Esophagus (tissue), 2 donors: ENCODE measurements around the gene MAPKAPK2. TPM values are rescaled to one million over a fixed set of nuclear protein-coding genes. Genes with fewer than 3 reads are reported as not detected.

ENCODE experiments used
- H3K27ac ChIP-seq, 2 donors: one replicate each; pipeline ENCODE4 v1.5.1; 2013; ENCODE audit warnings: low read depth in 2 of 2, mild to moderate bottlenecking in 2 of 2, inconsistent platforms in 1 of 2, low read length in 1 of 2, moderate library complexity in 1 of 2
- H3K27me3 ChIP-seq, 2 donors: one replicate each; pipeline ENCODE4 v1.6.1; 2013; ENCODE audit warnings: low read length in 2 of 2, control low read depth in 1 of 2, mild to moderate bottlenecking in 1 of 2; ENCODE audit not compliant: insufficient read depth in 2 of 2, control insufficient read depth in 1 of 2
- H3K36me3 ChIP-seq, 2 donors: one replicate each; pipeline ENCODE4 v1.6.1; 2013; ENCODE audit warnings: low read length in 1 of 2; ENCODE audit not compliant: control insufficient read depth in 2 of 2, insufficient read depth in 2 of 2
- H3K4me1 ChIP-seq, 2 donors: one replicate each; pipeline ENCODE4 v1.6.1; 2013; ENCODE audit warnings: low read length in 1 of 2; ENCODE audit not compliant: control insufficient read depth in 2 of 2, insufficient read depth in 2 of 2
- H3K4me3 ChIP-seq, 2 donors: one replicate each; pipeline ENCODE4 v1.5.1; 2013; ENCODE audit warnings: low read length in 2 of 2, mild to moderate bottlenecking in 2 of 2, low read depth in 1 of 2, moderate library complexity in 1 of 2
- H3K9me3 ChIP-seq, 2 donors: one replicate each; pipeline ENCODE4 v1.6.1; 2013; ENCODE audit warnings: mild to moderate bottlenecking in 2 of 2, low read depth in 1 of 2, low read length in 1 of 2, moderate library complexity in 1 of 2; ENCODE audit not compliant: control insufficient read depth in 2 of 2, insufficient read depth in 1 of 2
- WGBS, 2 donors: extraction: QIAGEN DNeasy Blood & Tissue Kit; methylation state at CpG; one replicate each; pipeline ENCODE4 v1.1.7; 2013; 5-methylcytosine and 5-hydroxymethylcytosine counted together
- polyA plus RNA-seq, 2 donors: library from polyadenylated mRNA; stranded (reverse); fragments of 200-250 nt; gene quantifications; one replicate each; pipeline ENCODE4 v1.2.3, GENCODE V29; 2013
- donor health status: healthy with polysubstance abuse.
- donor health status: Bipolar disorder and iron deficiency.

MAPKAPK2 gene
- polyA plus RNA-seq, 2 donors, result 28.0 to 35.1 TPM

DNA sequence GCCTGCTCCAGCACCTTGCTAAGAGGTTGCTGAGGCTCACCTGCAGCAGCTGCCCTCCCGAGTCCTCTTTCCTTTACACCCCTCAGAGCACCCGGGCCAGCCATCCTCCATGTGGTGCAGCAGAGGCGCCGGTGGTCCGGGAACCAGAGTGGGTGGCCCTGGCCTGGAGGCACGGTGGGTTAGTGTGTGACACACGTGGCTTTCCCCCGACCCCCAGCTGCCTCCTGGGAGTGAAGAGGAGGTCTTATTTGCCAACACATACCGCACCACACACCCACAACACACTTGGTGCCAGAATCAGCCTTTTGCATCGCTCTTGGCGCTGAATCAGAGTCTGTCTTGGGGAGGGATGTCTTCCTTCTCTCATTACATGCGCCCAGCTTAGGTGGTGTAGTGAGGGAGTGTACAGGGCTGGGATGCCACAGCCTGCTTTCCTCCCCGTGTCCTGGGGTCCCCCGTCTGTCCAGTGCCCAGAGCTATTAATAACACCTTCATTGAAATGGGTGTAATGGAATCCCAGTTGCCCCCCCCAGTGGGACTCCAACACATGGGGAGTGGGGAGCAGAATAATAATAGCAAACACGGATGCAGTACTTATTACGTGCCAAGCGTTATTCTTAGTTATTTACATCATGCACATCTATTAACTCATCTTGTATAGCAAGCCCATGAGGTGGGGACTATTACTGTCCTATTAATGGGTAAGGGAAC is 38.2 kb downstream of the MAPKAPK2 start:
- whole genome bisulfite sequencing, 2 donors, result 70 to 74% methylated on average over 17 of the region's 17 CpGs

DNA sequence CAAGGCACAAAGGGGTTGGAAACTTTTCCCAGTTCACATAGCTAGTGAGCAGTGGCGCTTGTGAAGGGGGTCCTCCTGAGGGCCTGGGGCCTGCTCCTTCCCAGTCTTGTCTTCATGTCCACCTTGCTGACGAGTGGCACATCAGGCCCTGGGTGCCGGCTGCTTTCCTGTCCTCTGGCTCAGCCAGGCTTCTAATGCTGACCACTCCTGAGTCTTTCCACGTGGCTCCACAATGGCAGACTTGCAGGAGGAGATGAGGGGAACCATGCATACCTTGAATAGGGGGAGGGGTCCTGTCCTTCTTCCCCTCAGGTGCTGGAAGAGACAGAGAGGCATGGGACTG is 38.7 kb downstream of the MAPKAPK2 start:
- Histone ChIP-seq H3K4me3 (no peak overlapping the region), H3K27me3 (no peaks in the 10 kb centered on the region), H3K27ac (peak overlapping the region in 1 of 2 donors; percentile 66), H3K4me1 (peaks cover 8 to 21% of the 10 kb centered on the region in 2 donors), H3K36me3 (no peaks in the 10 kb centered on the region), H3K9me3 (no peaks in the 10 kb centered on the region)
- WGBS, 2 donors, result 73 to 78% methylated on average over 4 of the region's 4 CpGs

More for the DNA sequence above, 38.2 kb downstream of the MAPKAPK2 start:
- H3K4me1 ChIP-seq, result peaks cover 8 to 21% of the 10 kb centered on the region in 2 donors
- H3K27me3 ChIP-seq, result no peaks in the 10 kb centered on the region
- no peak overlapping the region for H3K4me3 ChIP-seq
- H3K9me3 ChIP-seq, result no peaks in the 10 kb centered on the region
- no peak overlapping the region for H3K27ac ChIP-seq
- no peaks in the 10 kb centered on the region for H3K36me3 ChIP-seq

DNA sequence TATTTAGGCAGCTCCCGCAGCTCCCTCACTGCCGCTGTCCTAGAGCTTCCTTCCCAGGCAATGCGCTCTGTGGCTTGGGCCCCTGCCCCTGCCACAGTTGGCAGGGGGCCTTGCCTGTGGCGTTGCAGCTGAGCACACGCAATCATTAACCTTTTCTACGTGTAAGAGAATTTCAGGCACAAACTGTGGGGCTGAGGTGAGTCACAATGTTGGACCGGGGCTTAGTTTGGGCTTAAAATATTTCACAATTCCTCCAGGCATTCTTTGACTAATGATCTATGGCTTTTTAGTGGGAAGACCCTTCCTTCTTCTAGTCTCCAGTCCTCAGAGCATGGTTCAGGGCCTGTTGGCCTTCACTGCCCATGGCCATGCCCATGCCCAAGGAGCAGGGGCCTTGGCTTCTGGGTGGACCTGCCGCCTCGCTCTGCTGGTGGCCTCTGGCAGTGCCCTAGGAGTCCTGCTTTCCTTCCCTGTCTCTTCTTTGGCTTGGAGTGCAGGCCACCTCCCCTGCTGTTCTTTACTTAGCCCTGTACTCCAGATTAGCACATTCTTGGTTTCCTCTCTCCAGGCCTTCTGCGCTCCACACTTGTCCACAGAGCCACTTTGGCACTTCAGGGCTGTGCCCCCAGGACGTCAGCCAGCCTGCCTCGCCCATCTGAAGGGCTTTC is 39.2 kb downstream of the MAPKAPK2 start:
- Histone ChIP-seq H3K27ac (peak overlapping the region; percentile 83 to 84), H3K27me3 (no peaks in the 10 kb centered on the region), H3K4me1 (peaks cover 8 to 21% of the 10 kb centered on the region in 2 donors), H3K36me3 (peaks cover 0 to 3% of the 10 kb centered on the region in 2 donors), H3K9me3 (no peaks in the 10 kb centered on the region), H3K4me3 (no peak overlapping the region)
- WGBS, 2 donors, result 35 to 44% methylated on average over 12 of the region's 12 CpGs

DNA sequence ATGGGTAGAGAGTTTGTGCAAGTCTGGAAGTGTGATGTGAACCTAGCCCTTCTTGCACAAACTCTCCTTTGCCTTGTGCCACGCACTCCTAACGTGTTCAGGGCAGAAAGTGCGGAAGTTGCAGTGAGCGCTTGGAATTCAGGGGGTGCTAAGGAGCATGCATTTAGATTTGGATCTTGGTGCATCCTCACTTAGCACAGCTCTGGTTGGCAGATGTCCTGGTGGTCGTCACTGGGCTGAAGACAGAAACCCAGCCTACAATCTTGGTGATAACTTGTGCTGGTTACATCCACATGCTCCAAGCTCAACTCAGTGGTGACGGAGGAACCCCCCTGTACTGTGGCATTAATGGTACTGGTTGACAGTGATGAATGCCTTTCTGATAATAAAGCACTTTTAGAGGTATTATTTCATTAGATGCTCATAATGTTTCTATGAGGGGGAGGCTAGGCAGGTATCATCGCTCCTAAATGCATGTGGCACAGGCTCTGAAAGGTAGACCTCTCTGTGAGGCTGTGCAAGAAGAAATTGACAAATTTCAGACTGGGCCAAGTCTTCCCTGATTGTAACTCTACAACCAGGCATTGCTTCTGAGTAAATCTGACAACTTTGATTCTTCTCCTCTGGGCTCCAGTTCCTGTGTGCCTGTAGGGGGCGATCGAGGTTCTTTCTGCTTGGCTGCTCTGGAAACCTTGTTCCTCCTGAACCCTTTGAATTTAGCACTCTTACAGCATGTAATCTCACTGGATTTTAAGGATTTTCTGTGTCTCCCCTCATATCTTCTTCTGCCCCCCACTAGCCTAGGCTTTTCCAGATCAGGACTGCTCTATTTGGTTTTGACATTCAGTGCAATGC is 40.6 kb downstream of the MAPKAPK2 start:
- Histone ChIP-seq H3K4me1 (peaks cover 7 to 21% of the 10 kb centered on the region in 2 donors), H3K9me3 (no peaks in the 10 kb centered on the region), H3K4me3 (no peak overlapping the region), H3K27ac (no peak overlapping the region), H3K36me3 (peaks cover 4 to 13% of the 10 kb centered on the region in 2 donors), H3K27me3 (no peaks in the 10 kb centered on the region)
- 75 to 78% methylated on average over 9 of the region's 9 CpGs for WGBS, 2 donors

DNA sequence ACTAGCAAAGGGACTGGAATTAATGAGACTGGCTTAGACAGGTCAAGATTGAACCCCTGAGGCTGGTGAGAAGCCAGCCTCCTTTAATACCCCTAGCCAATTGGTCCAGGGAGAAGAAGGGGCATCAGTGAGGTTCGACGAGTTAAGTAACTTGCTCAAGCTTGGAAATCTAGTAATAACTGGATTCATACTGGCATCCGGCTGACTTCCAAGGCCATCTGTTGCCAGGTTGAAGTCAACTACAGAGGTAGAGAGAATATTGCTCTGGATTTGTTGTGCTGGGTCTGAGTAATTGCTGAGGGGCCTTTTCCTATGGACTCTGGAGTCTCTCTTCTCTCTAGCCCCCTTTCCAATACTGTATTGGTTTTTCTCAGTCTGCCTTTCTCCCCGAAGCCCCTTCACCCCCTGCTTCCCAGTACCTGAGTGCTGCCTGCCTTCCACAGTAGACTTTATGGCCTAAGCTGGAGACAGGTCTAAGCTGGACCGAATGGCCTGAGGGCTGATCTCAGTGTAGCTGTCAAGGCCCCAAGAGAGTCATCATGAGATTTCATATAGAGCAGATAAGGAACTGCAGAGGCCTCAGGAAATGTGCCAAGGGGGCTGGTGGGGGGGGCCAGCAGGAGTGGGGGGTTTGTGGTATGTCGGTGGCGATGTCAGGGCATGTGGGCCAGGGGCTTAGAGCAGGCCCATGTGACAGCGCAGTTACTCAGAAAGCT is 43.4 kb downstream of the MAPKAPK2 start:
- Histone ChIP-seq H3K4me3 (no peak overlapping the region), H3K27ac (no peak overlapping the region), H3K4me1 (peaks cover 7 to 17% of the 10 kb centered on the region in 2 donors), H3K36me3 (peaks cover 10 to 40% of the 10 kb centered on the region in 2 donors), H3K27me3 (no peaks in the 10 kb centered on the region), H3K9me3 (no peaks in the 10 kb centered on the region)
- WGBS, 2 donors, result 66 to 80% methylated on average over 8 of the region's 8 CpGs

DNA sequence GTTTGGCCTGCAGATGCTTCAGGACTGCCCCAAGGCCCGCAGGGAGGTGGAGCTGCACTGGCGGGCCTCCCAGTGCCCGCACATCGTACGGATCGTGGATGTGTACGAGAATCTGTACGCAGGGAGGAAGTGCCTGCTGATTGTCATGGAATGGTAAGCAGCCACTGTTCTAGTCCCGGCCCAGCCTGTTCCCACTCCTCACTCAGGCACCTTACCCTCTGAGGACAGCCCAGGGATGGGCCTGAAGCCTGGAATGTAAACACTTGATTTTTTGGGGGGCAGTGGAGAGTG is 43.9 kb downstream of the MAPKAPK2 start:
- Histone ChIP-seq H3K27me3 (no peaks in the 10 kb centered on the region), H3K4me1 (peaks cover 3 to 13% of the 10 kb centered on the region in 2 donors), H3K9me3 (no peaks in the 10 kb centered on the region), H3K27ac (no peak overlapping the region), H3K36me3 (peaks cover 10 to 43% of the 10 kb centered on the region in 2 donors), H3K4me3 (no peak overlapping the region)
- 73 to 78% methylated on average over 9 of the region's 9 CpGs for WGBS, 2 donors

DNA sequence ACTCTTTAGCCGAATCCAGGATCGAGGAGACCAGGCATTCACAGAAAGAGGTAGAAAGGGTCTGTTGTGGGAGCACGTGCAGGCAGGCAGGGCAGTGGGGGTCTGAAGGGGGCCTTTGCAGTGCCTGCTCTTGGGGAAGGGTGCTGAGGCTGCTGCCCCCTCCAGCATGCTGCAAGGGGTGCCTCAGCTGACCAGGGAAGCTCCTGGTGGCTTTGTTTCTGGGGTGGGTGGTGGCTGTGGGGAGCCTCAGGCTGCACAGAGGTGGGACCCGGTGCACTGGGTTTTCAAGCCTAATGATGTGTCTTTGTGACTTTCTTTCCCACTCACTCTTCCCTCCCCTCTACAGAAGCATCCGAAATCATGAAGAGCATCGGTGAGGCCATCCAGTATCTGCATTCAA is 44.3 kb downstream of the MAPKAPK2 start:
- H3K4me1 ChIP-seq, result peaks cover 0 to 9% of the 10 kb centered on the region in 2 donors
- H3K27ac ChIP-seq, result no peak overlapping the region
- H3K36me3 ChIP-seq, result peaks cover 10 to 46% of the 10 kb centered on the region in 2 donors
- no peaks in the 10 kb centered on the region for H3K27me3 ChIP-seq
- no peak overlapping the region for H3K4me3 ChIP-seq
- 94 to 97% methylated on average over 6 of the region's 6 CpGs for WGBS, 2 donors
- H3K9me3 ChIP-seq, result no peaks in the 10 kb centered on the region

DNA sequence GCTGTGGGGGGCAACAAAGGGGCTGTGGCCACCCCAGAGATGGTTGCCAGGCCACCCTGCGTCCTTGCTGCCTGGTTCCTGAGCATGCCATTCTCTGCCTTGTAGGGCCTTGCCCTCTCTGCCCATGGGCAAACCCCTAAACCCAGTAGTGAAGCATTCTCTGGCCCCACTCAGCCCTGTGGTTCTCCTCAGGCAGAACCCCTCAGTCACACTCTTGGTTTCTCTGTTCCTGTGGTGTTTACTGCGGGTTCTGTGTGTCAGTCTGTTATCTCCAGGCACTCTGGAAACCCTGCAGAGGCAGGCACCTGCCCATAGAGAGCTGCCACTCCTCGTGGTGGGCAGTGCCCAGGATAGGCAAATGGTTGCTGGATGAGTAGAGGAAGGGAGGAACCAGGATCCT is 44.8 kb downstream of the MAPKAPK2 start:
- WGBS, 2 donors, result 91 to 96% methylated on average over 3 of the region's 3 CpGs
- H3K27ac ChIP-seq, result no peak overlapping the region
- H3K4me1 ChIP-seq, result peaks cover 0 to 6% of the 10 kb centered on the region in 2 donors
- no peaks in the 10 kb centered on the region for H3K9me3 ChIP-seq
- no peak overlapping the region for H3K4me3 ChIP-seq
- peaks cover 10 to 46% of the 10 kb centered on the region in 2 donors for H3K36me3 ChIP-seq
- no peaks in the 10 kb centered on the region for H3K27me3 ChIP-seq

DNA sequence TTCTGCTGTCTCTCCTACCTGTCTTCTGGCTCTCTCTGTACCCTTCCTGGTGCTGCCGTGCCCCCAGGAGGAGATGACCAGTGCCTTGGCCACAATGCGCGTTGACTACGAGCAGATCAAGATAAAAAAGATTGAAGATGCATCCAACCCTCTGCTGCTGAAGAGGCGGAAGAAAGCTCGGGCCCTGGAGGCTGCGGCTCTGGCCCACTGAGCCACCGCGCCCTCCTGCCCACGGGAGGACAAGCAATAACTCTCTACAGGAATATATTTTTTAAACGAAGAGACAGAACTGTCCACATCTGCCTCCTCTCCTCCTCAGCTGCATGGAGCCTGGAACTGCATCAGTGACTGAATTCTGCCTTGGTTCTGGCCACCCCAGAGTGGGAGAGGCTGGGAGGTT is 47.8 kb downstream of the MAPKAPK2 start:
- Histone ChIP-seq H3K27me3 (no peaks in the 10 kb centered on the region), H3K4me3 (no peak overlapping the region), H3K9me3 (no peaks in the 10 kb centered on the region), H3K27ac (no peak overlapping the region), H3K4me1 (no peaks in the 10 kb centered on the region), H3K36me3 (peaks cover 13 to 46% of the 10 kb centered on the region in 2 donors)
- WGBS, 2 donors, result 88 to 90% methylated on average over 11 of the region's 11 CpGs
